ENCODE measurements around the gene GLB1L2.

The GLB1L2 gene

GRCh38 chr11:134407923-134408322 is 76.1 kb downstream of the GLB1L2 start:
- no peak for DNase-seq

GRCh38 chr11:134409552-134410429 is 78.0 kb downstream of the GLB1L2 start:
- DNase-seq, result no peak

GRCh38 chr11:134410766-134411165 is 79.0 kb downstream of the GLB1L2 start:
- no peak for DNase-seq

- DNase-seq, result no peak
These were observed 80.6 kb downstream of the GLB1L2 start, which contains the start of gene B3GAT1 for GRCh38 chr11:134412203-134413042. TSS of gene B3GAT1 (minus strand) at chr11:134412242. CDS start at chr11:134387659, 24,583 bp downstream.

GRCh38 chr11:134413043-134413825 is 81.4 kb downstream of the GLB1L2 start:
- DNase-seq, result no peak

GRCh38 chr11:134413826-134414731 is 82.3 kb downstream of the GLB1L2 start:
- DNase-seq, result no peak

- DNase-seq, result no peak
These were observed 83.3 kb downstream of the GLB1L2 start for GRCh38 chr11:134414766-134415765.

GRCh38 chr11:134416726-134417125 is 84.9 kb downstream of the GLB1L2 start:
- no peak for DNase-seq

- peak; percentile 35 for DNase-seq
These were observed 86.4 kb downstream of the GLB1L2 start for GRCh38 chr11:134417871-134418840.

- no peak for DNase-seq
These were observed 91.3 kb downstream of the GLB1L2 start for GRCh38 chr11:134423106-134423505.

- DNase-seq, result no peak
These were observed 93.6 kb downstream of the GLB1L2 start for GRCh38 chr11:134425413-134425812.
